HG03025 (cell line): ENCODE measurements around the gene DAAM1.

Experiments used
- ATAC-seq: cut with Tn5 transposase; IDR thresholded peaks from one replicate; pipeline ENCODE4 v1.9.1; 2021; ENCODE audit warnings: mild to moderate bottlenecking, moderate library complexity; ENCODE audit not compliant: unreplicated experiment, low FRiP score

Gene DAAM1

GRCh38 chr14:59187118-59187517 lies 1.3 kb upstream of the DAAM1 start:
- no peak for ATAC-seq

- peak; percentile 18 for ATAC-seq
Measured at GRCh38 chr14:59187802-59188460, 536 bp upstream of the DAAM1 start.

- peak; percentile 21 for ATAC-seq
Measured at GRCh38 chr14:59189091-59189785, 771 bp downstream of the DAAM1 start.

DNA sequence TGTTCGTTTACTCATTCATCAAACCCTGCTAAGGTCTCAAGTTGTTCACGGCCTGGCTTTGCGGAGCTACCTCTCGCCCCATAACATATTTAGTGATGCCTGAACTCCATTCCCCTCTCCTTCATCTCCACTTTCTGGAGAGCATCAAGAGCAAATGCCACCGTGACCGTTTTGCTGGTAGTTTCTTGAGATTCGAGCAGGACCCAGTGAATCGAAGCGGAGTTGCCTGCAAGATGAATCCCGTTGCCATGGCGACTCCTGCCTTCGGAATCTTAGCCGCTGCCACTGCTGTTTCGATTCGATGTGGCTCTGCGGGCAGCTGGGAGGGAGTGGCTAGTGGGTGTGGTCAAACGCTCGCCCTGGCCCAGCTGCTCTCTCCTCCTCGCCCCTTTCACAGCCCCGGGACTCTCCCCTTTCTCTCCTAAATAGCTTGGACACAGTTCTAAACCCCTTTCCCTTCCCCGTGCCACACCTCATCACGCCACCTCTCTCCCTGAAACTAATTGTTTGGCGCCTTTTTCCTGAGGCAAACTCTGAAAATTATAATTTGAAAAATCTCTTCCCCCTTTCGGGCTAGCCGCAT lies 1.4 kb downstream of the DAAM1 start:
- peak; percentile 30 for ATAC-seq

- ATAC-seq, result no peak
Measured at GRCh38 chr14:59190372-59190771, 1.9 kb downstream of the DAAM1 start.

DNA sequence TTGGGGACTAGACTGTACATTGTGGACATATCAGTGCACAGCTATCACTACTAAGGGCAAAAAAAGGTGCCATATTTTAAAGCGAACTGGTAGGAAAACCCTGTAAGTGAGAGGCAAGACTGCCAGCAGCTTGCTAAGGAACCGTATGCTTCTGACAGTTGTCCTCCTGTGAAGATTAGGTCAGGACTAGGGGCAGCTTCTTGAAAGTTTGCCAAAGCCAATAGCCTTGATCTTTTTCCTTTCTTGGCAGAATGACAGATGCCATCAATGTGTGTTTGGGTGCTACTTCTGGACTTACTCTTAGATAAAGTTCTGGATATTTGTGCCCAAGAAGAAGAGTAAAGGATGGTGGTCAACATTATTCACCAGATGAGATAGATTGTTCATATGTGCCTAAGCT lies 7.4 kb downstream of the DAAM1 start:
- ATAC-seq, result no peak

DNA sequence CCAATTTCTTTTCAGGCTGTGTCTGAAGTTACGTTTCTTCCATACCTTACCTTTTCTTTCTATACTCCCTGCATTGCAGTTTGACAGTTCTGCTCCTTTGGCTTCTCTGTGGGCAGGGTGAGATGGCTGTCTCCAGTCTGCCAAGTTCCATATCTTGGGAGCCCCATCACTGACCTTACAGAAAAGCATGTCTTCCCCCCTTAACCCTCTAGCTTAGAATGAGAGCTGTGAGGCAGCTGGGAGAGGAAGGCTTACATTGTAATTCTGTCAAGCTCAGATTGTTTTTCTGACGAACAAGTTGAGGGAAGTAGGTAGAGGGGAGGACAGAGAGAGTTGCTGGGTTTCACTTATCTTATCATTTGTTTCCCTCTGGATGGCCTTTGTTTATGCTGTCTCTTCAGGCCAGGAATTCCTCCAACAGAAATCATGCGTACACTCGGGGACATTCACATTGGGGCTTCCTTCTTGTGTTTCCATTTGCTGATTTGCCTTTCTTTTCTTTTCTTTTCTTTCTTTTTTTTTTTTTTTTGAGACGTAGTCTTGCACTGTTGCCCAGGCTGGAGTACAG lies 9.3 kb downstream of the DAAM1 start:
- ATAC-seq, result no peak

- no peak for ATAC-seq
Measured at GRCh38 chr14:59199205-59199604, 10.7 kb downstream of the DAAM1 start.

- ATAC-seq, result no peak
Measured at GRCh38 chr14:59199614-59200013, 11.1 kb downstream of the DAAM1 start.

GRCh38 chr14:59200195-59200594 lies 11.7 kb downstream of the DAAM1 start:
- no peak for ATAC-seq

- no peak for ATAC-seq
Measured at GRCh38 chr14:59202031-59202430, 13.6 kb downstream of the DAAM1 start.

GRCh38 chr14:59204305-59204704 lies 15.8 kb downstream of the DAAM1 start:
- no peak for ATAC-seq

DNA sequence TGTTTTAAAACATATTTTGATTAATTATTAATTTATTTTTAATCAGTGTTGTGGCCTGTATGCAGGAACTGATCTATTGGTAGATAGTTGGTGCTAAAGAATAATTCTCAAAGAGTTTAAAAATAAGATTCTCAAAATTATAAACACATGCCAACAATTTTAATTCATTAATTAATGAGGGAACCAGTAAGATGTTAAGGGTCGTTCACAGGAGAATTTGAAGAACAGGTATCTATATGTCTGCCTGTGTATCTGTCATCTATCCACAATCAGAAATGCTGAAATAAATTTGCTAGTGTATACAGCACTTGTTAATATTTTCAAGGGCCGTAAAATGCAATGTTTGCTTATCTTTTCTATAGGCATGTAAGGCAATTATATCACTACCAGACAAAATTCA lies 18.4 kb downstream of the DAAM1 start:
- ATAC-seq, result no peak

- no peak for ATAC-seq
Measured at GRCh38 chr14:59207506-59207933, 19.1 kb downstream of the DAAM1 start.

DNA sequence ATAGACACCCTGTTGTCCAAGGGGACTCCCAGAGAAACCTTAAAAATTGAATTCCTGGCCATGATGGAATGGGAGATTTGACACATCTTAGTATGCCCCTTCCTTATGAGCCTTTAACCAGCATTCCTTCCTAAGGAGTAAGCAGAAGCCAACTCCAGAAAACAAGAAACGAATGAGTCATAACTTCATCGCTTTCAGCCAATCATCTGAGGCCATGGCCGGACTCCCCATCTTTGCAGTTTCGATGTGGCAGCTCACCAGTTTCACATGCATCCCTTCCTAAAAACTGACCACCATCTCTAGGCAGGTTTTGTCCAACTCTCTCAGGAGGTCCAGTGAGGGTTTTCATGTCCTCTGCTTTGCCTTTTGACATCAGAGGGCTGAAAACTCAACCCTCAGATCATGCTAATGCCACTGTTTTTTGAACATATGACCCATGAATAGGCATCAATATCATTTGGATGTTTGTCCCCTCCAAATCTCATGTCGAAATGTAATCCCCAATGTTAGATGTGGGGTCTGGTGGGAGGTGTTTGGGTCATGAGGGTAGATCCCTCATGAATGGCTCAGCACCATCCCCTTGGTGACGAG lies 19.9 kb downstream of the DAAM1 start:
- ATAC-seq, result no peak

DNA sequence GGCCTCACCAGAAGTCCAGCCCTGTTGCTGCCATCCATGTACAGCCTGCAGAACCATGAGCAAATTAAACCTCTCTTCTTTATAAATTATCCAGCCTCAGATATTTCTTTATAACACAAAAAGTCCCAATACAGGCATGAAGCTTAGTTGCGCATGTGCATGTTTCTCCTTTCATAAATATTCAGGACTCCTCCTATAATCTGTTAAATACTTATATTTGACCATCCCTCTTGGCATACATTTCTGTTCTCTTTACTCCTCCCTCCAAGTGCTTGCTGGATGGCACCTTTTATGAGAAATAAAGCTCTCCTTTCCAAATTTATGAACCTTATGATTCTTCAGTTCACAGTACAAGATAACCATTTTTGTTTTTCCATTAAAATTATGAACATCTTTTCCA lies 20.5 kb downstream of the DAAM1 start:
- ATAC-seq, result no peak

GRCh38 chr14:59210621-59211020 lies 22.2 kb downstream of the DAAM1 start:
- no peak for ATAC-seq

DNA sequence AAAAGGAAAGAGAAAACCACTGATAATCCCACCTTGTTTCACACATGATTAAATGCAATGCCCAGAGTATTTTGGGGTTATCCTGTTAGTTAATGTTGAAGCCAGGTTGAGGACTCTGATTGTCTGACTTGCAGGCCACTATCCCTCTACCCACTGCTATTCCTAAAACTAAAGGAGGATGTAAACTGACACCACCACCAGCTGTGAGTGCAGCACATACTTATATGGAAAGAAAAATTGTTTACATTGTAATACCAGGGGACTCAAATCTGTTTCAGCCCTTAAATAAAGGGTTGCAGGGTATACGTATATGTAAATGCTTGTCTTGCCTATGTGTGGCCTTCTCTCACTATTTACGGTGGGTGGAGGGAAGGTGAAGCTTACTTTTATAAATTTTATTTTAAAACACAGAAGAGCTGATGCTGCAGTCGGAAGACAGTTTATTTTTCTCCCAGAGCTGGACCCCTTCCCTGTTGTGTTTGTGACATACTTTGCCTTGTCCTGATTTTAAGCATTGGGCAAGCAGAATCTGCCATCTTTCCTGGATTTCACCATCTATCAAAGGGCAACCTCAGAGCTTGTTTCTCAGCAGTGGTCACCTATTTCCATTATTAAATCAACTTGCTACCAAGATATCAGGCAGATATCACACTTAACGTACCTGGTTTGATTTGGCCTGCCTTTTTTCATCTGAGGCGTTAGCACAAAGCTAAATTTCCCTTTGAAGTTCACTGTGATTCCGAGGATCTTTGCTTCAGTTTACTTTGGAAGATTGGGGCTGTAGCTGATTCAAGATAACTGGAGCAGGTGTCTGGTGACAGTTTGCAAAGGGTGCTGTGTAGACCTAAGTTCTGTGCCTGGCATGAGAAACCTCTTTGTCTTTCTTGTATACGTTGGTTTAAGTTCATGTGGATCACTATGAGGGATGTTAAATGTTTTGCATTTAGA lies 25.2 kb downstream of the DAAM1 start:
- no peak for ATAC-seq

DNA sequence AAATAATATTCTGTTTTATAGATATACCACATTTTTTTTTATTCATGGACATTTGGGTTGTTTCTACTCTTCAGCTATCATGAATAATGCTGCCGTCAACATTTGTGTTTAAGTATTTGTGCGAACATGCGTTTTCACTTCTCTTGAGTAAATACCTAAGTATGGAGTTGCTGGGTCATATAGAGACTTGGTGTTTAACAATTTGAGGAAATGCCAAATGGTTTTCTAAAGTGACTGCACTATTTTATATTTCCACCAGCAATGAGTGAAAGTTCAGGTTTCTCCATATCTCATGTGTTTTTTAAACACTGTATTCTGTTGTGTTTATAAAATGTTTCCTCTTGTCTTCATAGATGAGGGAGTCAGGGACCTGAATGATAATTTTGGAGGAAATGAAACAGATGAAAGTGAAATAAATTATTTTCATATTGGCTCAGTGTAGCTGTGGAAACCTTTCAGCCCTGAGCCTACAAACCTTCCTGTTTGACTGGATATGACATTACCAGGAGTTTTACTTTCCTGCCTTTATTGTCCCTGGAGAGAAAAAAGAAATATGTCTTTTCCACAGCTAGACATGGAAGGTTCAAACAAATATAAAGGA lies 26.3 kb downstream of the DAAM1 start:
- ATAC-seq, result no peak

DNA sequence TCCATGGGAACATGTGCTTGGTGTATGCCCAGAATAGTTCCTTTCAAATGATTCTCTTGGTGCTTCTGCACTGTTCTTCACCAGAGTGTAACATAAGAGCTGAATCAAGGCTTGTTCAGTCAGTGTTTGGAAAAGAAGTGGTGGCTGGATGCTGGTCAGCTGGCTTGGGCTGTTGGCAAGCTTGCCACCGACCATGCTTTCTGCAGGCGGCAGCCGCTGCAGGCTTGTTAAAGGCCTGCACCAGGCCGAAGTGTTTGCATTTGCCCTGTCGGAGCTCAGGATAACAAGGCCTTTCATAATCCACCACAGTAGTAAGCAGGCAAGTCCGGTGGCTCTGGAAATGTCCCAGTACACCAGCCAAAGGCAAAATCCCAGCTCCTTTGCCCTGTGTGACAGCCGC lies 26.9 kb downstream of the DAAM1 start:
- no peak for ATAC-seq
